Measurements from ENCODE around the gene TLE5.

DNA sequence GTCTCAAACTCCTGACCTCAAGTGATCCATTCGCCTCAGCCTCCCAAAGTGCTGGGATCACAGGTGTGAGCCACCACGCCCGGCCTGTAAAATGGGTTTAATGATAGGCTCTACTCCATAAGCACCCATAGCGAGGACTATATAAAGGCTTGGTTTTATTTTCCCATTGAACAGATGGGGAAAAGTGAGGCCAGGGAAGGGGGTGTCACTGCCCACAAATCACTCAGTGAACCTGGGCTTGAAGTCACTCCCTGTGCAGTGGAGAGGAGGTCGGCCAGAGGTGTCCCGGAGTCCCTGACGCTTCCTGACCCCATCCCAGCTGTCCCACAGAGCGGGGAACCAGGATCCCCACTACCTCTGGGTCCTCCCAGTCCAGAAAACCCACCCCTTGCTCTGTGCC lies 48.2 kb downstream of the TLE5 start:
- TF ChIP-seq, protein P1, sequence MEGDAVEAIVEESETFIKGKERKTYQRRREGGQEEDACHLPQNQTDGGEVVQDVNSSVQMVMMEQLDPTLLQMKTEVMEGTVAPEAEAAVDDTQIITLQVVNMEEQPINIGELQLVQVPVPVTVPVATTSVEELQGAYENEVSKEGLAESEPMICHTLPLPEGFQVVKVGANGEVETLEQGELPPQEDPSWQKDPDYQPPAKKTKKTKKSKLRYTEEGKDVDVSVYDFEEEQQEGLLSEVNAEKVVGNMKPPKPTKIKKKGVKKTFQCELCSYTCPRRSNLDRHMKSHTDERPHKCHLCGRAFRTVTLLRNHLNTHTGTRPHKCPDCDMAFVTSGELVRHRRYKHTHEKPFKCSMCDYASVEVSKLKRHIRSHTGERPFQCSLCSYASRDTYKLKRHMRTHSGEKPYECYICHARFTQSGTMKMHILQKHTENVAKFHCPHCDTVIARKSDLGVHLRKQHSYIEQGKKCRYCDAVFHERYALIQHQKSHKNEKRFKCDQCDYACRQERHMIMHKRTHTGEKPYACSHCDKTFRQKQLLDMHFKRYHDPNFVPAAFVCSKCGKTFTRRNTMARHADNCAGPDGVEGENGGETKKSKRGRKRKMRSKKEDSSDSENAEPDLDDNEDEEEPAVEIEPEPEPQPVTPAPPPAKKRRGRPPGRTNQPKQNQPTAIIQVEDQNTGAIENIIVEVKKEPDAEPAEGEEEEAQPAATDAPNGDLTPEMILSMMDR (IDR thresholded peaks at IDR 0.05): no peak
- TF ChIP-seq POLR2AphosphoS5 (IDR thresholded peaks at IDR 0.05): no peak

Measured in suprapubic skin (tissue), 3 donors.